Measurements from ENCODE around the gene CHEK2. TPM values are rescaled to one million over a fixed set of nuclear protein-coding genes. Genes with fewer than 3 reads are reported as not detected.
A peak's percentile ranks its signal among the peaks of the same experiment; 100 is the strongest.
"Not testable (repeated sequence)": the region's sequence is repeated elsewhere in the genome, so short reads cannot be mapped to it uniquely, and the experiment has no call there.

The CHEK2 gene
- total RNA-seq, 2 donors from 2014 or later = 2.7 to 11.3 TPM

DNA sequence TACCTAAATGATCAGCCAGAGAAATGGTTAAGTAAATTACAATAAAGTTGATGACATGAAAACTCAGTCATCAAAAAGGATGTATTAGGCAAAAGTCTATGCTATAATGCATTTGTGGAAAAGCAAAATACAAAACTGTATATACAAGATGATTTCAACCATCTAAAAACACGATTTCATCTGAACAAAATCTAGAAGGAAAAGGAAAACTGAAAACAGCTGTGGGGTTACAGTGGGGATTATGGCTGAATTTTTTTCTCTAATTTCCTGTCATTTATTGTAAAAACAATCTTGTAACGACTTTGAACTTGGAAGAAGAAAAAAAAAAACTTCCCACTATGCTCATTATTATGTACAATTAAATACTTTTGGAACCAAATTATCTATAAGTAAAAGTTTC, 30.3 kb downstream of the CHEK2 start:
- DNase-seq (ENCODE audit: low spot score) = no peak
- no peaks in the 10 kb centered on the region for H3K27me3 ChIP-seq
- no peaks in the 10 kb centered on the region for H3K36me3 ChIP-seq
- TF ChIP-seq, protein P1, sequence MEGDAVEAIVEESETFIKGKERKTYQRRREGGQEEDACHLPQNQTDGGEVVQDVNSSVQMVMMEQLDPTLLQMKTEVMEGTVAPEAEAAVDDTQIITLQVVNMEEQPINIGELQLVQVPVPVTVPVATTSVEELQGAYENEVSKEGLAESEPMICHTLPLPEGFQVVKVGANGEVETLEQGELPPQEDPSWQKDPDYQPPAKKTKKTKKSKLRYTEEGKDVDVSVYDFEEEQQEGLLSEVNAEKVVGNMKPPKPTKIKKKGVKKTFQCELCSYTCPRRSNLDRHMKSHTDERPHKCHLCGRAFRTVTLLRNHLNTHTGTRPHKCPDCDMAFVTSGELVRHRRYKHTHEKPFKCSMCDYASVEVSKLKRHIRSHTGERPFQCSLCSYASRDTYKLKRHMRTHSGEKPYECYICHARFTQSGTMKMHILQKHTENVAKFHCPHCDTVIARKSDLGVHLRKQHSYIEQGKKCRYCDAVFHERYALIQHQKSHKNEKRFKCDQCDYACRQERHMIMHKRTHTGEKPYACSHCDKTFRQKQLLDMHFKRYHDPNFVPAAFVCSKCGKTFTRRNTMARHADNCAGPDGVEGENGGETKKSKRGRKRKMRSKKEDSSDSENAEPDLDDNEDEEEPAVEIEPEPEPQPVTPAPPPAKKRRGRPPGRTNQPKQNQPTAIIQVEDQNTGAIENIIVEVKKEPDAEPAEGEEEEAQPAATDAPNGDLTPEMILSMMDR (IDR thresholded peaks at IDR 0.05) = no peak
- peaks cover 0 to 20% of the 10 kb centered on the region in 2 donors for H3K4me1 ChIP-seq
- no peaks in the 10 kb centered on the region for H3K9me3 ChIP-seq
- H3K27ac ChIP-seq = peak overlapping the region; percentile 52 to 58
- no peak overlapping the region for H3K4me3 ChIP-seq

DNA sequence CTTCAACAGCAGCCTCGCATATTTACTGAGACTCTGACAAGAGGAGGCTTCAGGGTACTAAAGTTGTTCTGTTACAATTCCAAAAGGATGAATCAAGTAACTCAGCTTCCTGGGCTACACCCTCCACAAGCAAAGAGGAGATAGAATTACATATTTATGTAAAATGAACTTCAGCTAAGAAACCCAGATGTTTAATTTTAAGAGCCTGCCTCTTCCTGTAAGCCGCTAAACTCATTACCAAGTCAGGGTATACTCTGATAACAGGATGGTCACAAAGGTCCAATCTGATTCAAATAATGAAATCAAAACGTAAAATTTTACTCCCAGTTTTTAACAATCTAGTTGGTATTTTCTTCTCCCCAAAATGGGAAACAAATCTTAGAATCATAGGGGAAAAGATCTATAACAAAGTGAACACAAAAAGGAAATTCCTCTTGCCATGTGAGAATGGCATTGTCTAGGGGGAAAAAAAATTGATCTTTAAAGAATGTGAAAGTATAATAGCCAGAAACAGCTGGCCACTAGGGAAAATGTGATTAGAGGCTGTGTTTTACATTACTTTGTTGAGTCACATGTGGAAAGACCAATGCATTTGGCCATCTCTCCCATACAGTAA, 30.9 kb downstream of the CHEK2 start:
- Histone ChIP-seq H3K27me3 (no peaks in the 10 kb centered on the region), H3K4me3 (no peak overlapping the region), H3K4me1 (peaks cover 0 to 20% of the 10 kb centered on the region in 2 donors), H3K36me3 (no peaks in the 10 kb centered on the region), H3K27ac (peak overlapping the region; percentile 20 to 58), H3K9me3 (no peaks in the 10 kb centered on the region)
- DNase-seq (ENCODE audit: low spot score) = no peak
- TF ChIP-seq, protein P1 (IDR thresholded peaks at IDR 0.05) = no peak

DNA sequence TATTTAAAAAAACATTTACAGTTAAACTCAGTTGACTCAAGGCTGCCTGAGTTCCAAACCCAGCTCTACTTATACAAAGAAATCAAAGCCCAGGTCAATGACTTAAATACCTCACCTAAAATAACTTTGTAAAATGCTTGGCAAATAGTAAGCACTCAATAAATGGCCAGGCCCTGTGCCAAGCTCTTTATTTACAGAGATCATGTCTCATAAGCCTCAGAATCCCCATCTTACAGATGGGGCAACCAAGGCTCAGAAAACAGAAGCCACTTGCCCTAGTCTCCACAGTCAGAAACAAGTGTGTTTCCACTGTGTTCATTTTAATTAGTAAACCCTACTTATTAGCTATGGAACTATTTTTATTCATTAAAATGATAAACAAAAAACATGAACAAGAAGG, 31.5 kb downstream of the CHEK2 start:
- Histone ChIP-seq H3K9me3 (no peaks in the 10 kb centered on the region), H3K36me3 (no peaks in the 10 kb centered on the region), H3K4me1 (peaks cover 0 to 20% of the 10 kb centered on the region in 2 donors), H3K4me3 (no peak overlapping the region), H3K27me3 (no peaks in the 10 kb centered on the region), H3K27ac (peak overlapping the region; percentile 20 to 58)
- TF ChIP-seq, protein P1 (IDR thresholded peaks at IDR 0.05) = no peak
- no peak for DNase-seq (ENCODE audit: low spot score)

DNA sequence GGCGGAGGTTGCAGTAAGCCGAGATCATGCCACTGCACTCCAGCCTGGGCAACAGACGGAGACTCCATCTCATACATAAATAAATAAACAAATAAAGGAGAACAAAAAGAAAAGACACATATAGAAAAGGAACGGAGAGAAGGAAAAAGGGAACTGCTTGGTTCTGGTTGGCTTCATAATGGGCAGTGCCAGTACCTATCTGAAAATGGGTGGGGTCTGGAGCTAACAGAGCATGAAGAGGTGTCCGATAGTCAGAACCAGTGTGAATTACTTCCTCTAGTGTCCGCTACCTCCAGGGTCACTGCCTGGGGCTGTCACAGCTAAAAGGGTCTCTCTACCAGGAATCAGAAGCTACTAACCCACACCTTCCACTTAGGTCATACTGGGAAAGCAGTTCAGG, 34.8 kb downstream of the CHEK2 start:
- peaks cover 0 to 18% of the 10 kb centered on the region in 2 donors for H3K4me1 ChIP-seq
- no peaks in the 10 kb centered on the region for H3K36me3 ChIP-seq
- TF ChIP-seq, protein P1 (IDR thresholded peaks at IDR 0.05) = no peak
- no peaks in the 10 kb centered on the region for H3K9me3 ChIP-seq
- DNase-seq (ENCODE audit: low spot score) = no peak
- H3K27ac ChIP-seq = no peak overlapping the region
- H3K27me3 ChIP-seq = no peaks in the 10 kb centered on the region
- H3K4me3 ChIP-seq = no peak overlapping the region

DNA sequence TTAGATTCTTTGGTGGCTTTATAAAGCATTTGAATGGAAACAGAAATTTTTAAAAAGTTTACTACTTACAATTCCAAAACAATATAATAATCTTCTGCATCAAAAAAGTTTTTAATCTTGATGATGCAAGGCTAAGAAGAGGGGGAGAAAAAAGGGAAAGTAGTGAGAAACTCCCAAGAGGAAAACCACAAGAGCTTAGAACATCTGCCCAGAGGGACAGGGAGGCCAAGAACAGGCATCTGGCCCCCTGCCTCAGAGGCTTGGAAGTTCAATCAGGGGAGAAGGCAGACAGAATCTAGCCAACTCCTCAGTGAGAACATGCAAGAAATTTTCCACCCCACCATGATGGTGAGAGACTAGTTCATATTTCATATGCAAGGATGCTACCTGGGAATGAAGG, 38.2 kb downstream of the CHEK2 start:
- Histone ChIP-seq H3K27ac (no peak overlapping the region), H3K36me3 (no peaks in the 10 kb centered on the region), H3K27me3 (no peaks in the 10 kb centered on the region), H3K4me1 (no peaks in the 10 kb centered on the region), H3K4me3 (no peak overlapping the region), H3K9me3 (no peaks in the 10 kb centered on the region)
- no peak for DNase-seq (ENCODE audit: low spot score)
- TF ChIP-seq, protein P1 (IDR thresholded peaks at IDR 0.05) = no peak

DNA sequence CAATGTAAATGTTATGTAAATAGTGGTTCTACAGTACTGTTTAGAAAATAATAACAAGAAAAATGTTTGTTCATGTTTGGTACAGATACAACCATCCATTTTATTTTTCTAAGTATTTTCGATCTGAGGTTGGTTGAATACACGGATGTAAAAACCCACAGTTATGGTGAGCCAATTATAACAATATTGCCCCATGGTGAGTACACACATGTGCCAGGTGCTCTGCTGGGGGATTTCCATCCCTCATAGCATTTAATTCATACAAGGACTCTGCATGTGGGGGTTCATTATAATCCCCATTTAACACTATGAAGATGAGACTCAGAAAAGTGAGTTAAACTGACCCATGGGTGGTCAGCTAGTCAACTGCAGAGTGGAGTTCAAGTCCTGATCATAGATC, 38.7 kb downstream of the CHEK2 start:
- TF ChIP-seq, protein P1 (IDR thresholded peaks at IDR 0.05) = no peak
- no peaks in the 10 kb centered on the region for H3K9me3 ChIP-seq
- no peaks in the 10 kb centered on the region for H3K4me1 ChIP-seq
- DNase-seq (ENCODE audit: low spot score) = no peak
- H3K27ac ChIP-seq = no peak overlapping the region
- H3K27me3 ChIP-seq = no peaks in the 10 kb centered on the region
- H3K4me3 ChIP-seq = no peak overlapping the region
- H3K36me3 ChIP-seq = no peaks in the 10 kb centered on the region

DNA sequence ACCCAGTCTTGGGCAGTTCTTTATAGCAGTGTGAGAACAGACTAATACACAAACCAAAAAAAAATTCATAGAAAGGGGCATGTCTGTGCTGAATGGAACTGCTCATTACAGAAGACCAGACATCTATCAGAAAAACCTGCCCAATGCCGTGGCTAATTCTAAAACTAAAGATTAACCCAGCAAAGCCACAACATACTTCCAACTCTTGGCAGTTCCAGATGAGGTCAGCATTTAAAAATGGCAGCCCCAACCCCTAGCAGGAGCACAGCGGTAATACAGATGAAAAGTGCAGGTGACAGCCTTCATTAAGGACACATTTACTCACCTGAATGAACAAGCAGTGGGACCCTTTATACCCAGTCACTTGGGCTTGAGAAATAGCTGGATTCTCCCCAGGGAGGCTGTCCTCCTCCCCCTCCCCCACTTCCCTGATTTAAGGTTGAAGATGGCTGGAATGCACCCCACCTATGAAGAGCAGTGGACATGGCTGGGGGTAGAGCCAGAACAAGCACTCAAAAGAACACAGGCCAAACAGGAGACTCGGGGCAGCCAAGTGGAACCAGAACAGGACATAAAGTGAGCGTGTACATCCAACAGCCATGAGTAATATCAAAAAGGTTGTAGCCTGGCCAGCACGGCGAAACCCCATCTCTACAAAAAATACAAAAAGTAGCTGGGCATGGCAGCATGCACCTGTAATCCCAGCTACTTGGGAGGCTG, 48.4 kb downstream of the CHEK2 start:
- not testable (repeated sequence) for H3K4me1 ChIP-seq; H3K36me3 ChIP-seq; H3K4me3 ChIP-seq; H3K27me3 ChIP-seq; H3K27ac ChIP-seq; H3K9me3 ChIP-seq; DNase-seq (ENCODE audit: low spot score)

DNA sequence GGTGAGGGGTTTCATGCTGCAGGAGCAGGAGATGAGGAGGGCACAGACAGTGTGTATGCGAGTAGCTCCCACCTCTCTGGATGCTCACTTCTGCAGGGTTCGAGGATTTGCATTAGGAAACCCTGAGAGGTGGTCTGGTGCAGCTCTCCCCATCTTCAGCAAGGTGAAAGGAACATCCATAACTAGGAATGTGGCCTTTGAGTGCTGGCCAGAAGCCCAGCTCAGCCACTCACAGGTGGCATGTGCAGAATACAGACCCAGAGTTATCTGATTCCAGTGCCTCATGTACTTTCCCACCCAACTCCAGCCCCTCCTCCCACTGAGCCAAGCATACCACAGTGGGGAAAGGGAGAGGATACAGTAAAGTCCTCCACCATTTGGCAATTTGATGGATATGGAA, 51.8 kb downstream of the CHEK2 start:
- H3K27me3 ChIP-seq; H3K27ac ChIP-seq; H3K9me3 ChIP-seq; H3K4me1 ChIP-seq; H3K4me3 ChIP-seq; DNase-seq (ENCODE audit: low spot score); H3K36me3 ChIP-seq: not testable (repeated sequence)
